GM12873 (cell line): ENCODE results near the gene TMC2.

ENCODE experiments used
- TF ChIP-seq, protein P1 (sequence below): IDR thresholded peaks from 2 replicates; pipeline ENCODE4 v1.5.1; 2012; ENCODE audit warnings: low read depth, mild to moderate bottlenecking, moderate library complexity, low read length, control low read depth; ENCODE audit not compliant: insufficient read depth; ENCODE audit errors: missing control alignments

The TMC2 gene

DNA sequence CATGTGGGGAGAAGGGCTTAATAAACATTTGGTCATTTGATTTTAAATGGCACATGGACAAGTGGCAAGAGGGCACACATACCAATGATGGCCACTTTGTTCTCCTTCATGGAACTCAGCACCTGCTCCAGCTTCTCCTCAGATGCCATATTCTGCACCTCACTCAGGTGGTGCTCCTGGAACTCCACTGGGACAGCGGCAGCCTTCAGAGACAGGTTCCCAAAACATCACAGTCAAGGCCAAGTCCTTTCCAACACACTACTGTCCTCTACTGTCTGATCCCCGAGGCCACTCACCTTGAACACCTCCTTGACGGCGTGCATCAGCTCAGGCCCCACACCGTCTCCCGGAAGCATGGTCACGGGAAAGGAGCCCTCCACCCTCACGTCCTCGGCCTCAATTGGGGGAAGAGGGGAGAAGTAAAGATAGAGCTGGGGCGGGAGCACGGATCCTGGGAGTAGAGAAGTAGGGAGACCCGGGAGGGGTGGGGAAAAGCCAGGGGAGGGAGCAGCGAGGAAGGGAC is 127.1 kb downstream of the TMC2 start:
- TF ChIP-seq, protein P1, sequence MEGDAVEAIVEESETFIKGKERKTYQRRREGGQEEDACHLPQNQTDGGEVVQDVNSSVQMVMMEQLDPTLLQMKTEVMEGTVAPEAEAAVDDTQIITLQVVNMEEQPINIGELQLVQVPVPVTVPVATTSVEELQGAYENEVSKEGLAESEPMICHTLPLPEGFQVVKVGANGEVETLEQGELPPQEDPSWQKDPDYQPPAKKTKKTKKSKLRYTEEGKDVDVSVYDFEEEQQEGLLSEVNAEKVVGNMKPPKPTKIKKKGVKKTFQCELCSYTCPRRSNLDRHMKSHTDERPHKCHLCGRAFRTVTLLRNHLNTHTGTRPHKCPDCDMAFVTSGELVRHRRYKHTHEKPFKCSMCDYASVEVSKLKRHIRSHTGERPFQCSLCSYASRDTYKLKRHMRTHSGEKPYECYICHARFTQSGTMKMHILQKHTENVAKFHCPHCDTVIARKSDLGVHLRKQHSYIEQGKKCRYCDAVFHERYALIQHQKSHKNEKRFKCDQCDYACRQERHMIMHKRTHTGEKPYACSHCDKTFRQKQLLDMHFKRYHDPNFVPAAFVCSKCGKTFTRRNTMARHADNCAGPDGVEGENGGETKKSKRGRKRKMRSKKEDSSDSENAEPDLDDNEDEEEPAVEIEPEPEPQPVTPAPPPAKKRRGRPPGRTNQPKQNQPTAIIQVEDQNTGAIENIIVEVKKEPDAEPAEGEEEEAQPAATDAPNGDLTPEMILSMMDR: no peak

DNA sequence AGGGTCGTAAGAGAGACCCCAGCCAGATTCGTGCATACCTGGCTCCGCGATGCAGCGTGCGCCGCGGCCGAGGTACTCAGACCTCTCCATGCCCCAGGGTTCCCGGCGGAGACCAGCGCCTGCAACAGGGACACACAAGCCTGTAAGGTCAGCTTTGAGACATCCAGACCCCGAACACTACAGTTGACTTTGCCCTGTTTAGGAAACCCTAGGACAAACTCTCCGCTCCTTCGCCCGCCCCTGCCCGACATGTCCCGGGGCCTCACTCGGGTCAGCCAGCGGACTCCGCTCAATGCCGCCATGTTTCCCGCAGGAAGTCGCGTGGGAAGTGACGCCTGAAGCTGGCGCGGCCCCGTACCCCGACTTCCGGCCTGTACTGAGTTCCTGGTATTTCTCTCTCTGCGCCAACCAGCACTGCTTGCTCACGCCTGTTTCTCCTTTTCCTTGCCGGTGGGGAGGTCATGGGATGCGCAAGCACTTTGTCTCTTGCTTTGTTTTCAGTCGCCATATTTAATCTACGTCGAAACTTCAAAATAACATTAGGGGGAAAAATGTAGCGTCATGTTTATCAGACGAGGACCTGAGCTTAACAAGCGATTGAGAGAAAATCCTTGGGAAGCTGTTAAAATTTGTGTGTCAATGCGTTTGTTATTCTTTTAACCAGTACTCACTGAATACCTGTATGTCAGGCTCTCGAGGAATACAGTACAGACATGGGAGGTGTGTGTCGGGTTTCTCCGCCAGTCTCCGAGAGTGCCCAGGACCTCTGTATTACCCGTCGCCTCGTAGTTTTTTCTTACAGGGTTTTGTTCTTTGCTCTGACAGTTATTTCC is 127.7 kb downstream of the TMC2 start, which contains the start of gene IDH3B:
IDH3B (minus strand) TSS at position 330 of the 833 bp plus-strand sequence; CDS start at position 302, 28 bp downstream.
- TF ChIP-seq, protein P1: no peak

DNA sequence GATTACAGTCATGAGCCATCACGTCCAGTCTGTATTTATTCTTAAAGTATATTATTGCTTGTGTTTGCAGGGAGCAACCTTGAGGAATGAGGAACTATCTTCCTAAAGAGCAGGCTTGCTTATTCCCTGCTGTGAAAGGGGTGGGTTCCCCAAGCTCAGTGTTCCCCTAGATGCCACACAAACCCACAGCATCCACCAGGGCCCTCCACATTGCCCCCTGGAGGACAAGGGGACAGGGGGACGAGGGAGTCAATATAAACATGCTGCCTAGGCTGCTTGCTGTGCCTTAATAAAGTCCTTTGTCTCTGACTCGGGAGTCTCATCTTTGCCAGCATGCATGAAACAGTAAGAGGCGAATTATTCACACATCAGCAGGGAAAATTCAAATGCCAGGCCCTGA is 135.6 kb downstream of the TMC2 start:
- TF ChIP-seq, protein P1: peak; percentile 45

DNA sequence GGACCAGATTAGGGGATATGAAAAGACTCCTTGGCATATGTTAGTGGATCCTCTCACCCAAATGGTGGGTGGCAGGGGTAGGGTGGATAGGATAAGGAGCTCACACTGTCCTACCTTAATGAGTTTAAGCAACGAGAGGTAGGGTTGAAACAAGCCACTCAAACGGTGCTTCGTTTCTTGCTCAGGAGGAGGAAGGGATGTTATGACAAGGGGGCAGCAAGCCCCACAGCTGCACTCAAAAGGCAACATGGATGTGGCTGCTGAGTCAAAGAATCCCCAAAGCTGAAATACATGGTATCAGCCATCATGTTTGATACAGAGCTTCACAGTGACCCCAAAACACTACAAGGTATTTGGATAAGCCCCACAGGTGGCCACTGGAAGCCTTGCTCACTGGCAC is 136.1 kb downstream of the TMC2 start:
- TF ChIP-seq, protein P1: no peak

DNA sequence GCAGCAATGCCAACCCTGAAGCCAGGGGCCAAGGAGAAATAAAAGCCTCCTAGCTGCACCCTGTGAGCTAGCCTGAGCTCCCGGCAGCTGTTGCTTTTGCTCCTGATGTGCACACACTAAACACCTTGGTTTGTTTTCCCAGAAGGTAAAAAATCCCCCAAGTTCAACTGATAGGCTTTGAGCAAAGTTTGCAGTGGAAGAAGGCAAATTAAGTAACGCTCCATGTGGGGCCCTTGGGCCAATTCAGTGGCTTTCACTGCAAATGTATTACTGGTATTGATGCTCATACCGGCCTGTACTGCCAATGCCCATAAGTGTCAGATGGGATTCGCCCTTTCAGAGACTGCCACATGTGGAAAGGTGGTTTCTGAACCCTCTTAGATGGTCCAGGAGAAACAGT is 137.1 kb downstream of the TMC2 start:
- TF ChIP-seq, protein P1: no peak

DNA sequence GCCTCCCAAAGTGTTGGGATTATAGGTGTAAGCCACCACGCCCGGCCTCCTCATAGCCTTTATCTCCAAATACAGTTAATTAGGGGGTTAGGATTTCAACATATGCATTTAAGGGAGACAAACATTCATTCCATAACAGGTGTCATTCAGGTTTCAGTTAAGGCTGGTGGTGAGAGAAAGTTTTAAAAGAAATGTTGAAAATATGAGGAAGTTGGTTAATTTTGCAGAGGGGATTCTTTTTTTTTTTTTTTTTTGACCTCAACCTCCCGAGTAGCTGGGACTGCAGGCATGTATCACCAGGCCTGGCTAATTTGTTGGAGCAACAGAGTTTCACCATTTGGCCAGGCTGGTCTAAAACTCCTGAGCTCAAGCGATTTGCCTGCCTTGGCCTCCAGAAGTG is 143.7 kb downstream of the TMC2 start:
- TF ChIP-seq, protein P1: no peak

DNA sequence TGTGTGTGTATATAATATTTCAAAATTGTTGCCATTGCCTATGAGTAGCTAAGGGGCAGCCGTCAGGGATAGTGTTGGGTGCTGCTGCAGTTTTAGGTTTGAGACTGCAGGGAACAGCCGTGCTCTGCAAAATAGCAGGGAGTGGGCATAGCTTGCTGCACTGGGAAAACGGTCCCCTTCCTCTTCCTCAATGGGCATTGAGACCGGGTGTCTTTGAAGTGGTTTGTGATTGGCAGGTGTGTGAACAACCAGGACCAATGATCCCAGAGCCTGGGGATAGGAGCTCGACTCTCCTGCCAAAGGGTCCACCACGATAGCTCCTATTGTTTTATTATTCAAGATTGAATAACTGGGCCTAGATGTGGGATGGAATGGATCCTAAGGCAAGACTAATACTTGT is 151.1 kb downstream of the TMC2 start:
- TF ChIP-seq, protein P1: no peak
